NCI-H526 treated with DMSO at 0.1 percent for 48 hours (cell line): ENCODE measurements around the gene MYD88.
A peak's percentile ranks its signal among the peaks of the same experiment; 100 is the strongest.

ENCODE experiments used
- DNase-seq: peaks from one replicate; lab custom pipeline; 2025; lab: John Stamatoyannopoulos, UW

Gene MYD88

GRCh38 chr3:38165722-38166387, 27.4 kb downstream of the MYD88 start:
- peak; percentile 22 for DNase-seq

GRCh38 chr3:38167591-38167990, 29.1 kb downstream of the MYD88 start:
- no peak for DNase-seq

GRCh38 chr3:38168151-38169026, 29.9 kb downstream of the MYD88 start:
- DNase-seq: no peak

GRCh38 chr3:38169027-38169317, 30.5 kb downstream of the MYD88 start:
- no peak for DNase-seq

- no peak for DNase-seq
These were observed 32.3 kb downstream of the MYD88 start for GRCh38 chr3:38170722-38171121.

GRCh38 chr3:38171622-38172021, 33.2 kb downstream of the MYD88 start:
- DNase-seq: no peak

GRCh38 chr3:38173834-38174418, 35.5 kb downstream of the MYD88 start:
- DNase-seq: no peak

- DNase-seq: no peak
These were observed 38.7 kb downstream of the MYD88 start for GRCh38 chr3:38177181-38177580.

GRCh38 chr3:38186781-38187180, 48.3 kb downstream of the MYD88 start:
- DNase-seq: no peak

GRCh38 chr3:38190481-38190881, 52.0 kb downstream of the MYD88 start:
- DNase-seq: no peak
